Measurements from ENCODE around the gene IGF2BP2.

Gene IGF2BP2

GRCh38 chr3:185720326-185720725 is 104.5 kb downstream of the IGF2BP2 start:
- Histone ChIP-seq H3K9ac (ENCODE audit: low read length) (no peak overlapping the region), H3K4me3 (ENCODE audit: low read length) (no peak overlapping the region), H3K56ac (ENCODE audit: low read length) (no peak overlapping the region), H3K79me2 (ENCODE audit: control insufficient read depth, insufficient read depth, low read length) (peaks cover 71% of the 10 kb centered on the region), H3K79me1 (ENCODE audit: low read length) (peaks cover 53% of the 10 kb centered on the region), H3K18ac (ENCODE audit: low read length) (no peak overlapping the region), H3K23ac (ENCODE audit: low read length) (no peak overlapping the region), H3K4ac (ENCODE audit: low read depth, low read length) (no peak overlapping the region), H4K5ac (ENCODE audit: low read length) (no peak overlapping the region), H3K36me3 (ENCODE audit: control insufficient read depth, insufficient read depth, low read length) (no peaks in the 10 kb centered on the region), H2BK120ac (ENCODE audit: low read depth, low read length) (no peak overlapping the region), H2BK5ac (ENCODE audit: low read length) (no peak overlapping the region), H3K27me3 (ENCODE audit: insufficient read depth, low read length, poor library complexity) (no peaks in the 10 kb centered on the region), H3K4me1 (ENCODE audit: control insufficient read depth, low read depth, low read length) (peaks cover 12% of the 10 kb centered on the region), H3K27ac (ENCODE audit: low read depth, low read length) (no peak overlapping the region), H3K4me2 (ENCODE audit: low read length) (no peak overlapping the region), H2BK15ac (replicated peaks; ENCODE audit: low read depth) (no peak overlapping the region), H4K8ac (ENCODE audit: low read depth, low read length) (no peak overlapping the region), H2AK5ac (ENCODE audit: low read length) (no peak overlapping the region)
- DNase-seq: no peak
- no CpG with 5 or more reads among the region's 9 CpGs for WGBS (ENCODE audit: extremely low coverage, insufficient coverage, low lambda C conversion rate)

GRCh38 chr3:185718736-185719593 is 105.9 kb downstream of the IGF2BP2 start:
- Histone ChIP-seq H3K4me1 (ENCODE audit: control insufficient read depth, low read depth, low read length) (peaks cover 13% of the 10 kb centered on the region), H3K23ac (ENCODE audit: low read length) (peak overlapping the region; percentile 66), H3K4me3 (ENCODE audit: low read length) (no peak overlapping the region), H3K56ac (ENCODE audit: low read length) (no peak overlapping the region), H3K27ac (ENCODE audit: low read depth, low read length) (no peak overlapping the region), H2BK120ac (ENCODE audit: low read depth, low read length) (no peak overlapping the region), H4K8ac (ENCODE audit: low read depth, low read length) (no peak overlapping the region), H2AK5ac (ENCODE audit: low read length) (no peak overlapping the region), H2BK5ac (ENCODE audit: low read length) (no peak overlapping the region), H4K5ac (ENCODE audit: low read length) (no peak overlapping the region), H3K27me3 (ENCODE audit: insufficient read depth, low read length, poor library complexity) (no peaks in the 10 kb centered on the region), H3K79me1 (ENCODE audit: low read length) (peaks cover 47% of the 10 kb centered on the region), H3K9ac (ENCODE audit: low read length) (no peak overlapping the region), H2BK15ac (replicated peaks; ENCODE audit: low read depth) (no peak overlapping the region), H3K36me3 (ENCODE audit: control insufficient read depth, insufficient read depth, low read length) (no peaks in the 10 kb centered on the region), H3K4me2 (ENCODE audit: low read length) (no peak overlapping the region), H3K79me2 (ENCODE audit: control insufficient read depth, insufficient read depth, low read length) (peaks cover 69% of the 10 kb centered on the region), H3K4ac (ENCODE audit: low read depth, low read length) (no peak overlapping the region), H3K18ac (ENCODE audit: low read length) (no peak overlapping the region)
- no peak for DNase-seq
- no CpG with 5 or more reads among the region's 7 CpGs for WGBS (ENCODE audit: extremely low coverage, insufficient coverage, low lambda C conversion rate)

GRCh38 chr3:185717627-185718402 is 107.0 kb downstream of the IGF2BP2 start:
- no peak overlapping the region for H2BK120ac ChIP-seq (ENCODE audit: low read depth, low read length)
- H2BK15ac ChIP-seq (replicated peaks; ENCODE audit: low read depth): no peak overlapping the region
- H3K4me2 ChIP-seq (ENCODE audit: low read length): no peak overlapping the region
- no peak overlapping the region for H2AK5ac ChIP-seq (ENCODE audit: low read length)
- no peak overlapping the region for H3K9ac ChIP-seq (ENCODE audit: low read length)
- no peak overlapping the region for H3K4me3 ChIP-seq (ENCODE audit: low read length)
- no peak overlapping the region for H4K8ac ChIP-seq (ENCODE audit: low read depth, low read length)
- no peak overlapping the region for H3K56ac ChIP-seq (ENCODE audit: low read length)
- H3K79me2 ChIP-seq (ENCODE audit: control insufficient read depth, insufficient read depth, low read length): peaks cover 63% of the 10 kb centered on the region
- DNase-seq: no peak
- no peaks in the 10 kb centered on the region for H3K36me3 ChIP-seq (ENCODE audit: control insufficient read depth, insufficient read depth, low read length)
- H3K23ac ChIP-seq (ENCODE audit: low read length): no peak overlapping the region
- no peak overlapping the region for H3K18ac ChIP-seq (ENCODE audit: low read length)
- no peak overlapping the region for H3K4ac ChIP-seq (ENCODE audit: low read depth, low read length)
- peaks cover 40% of the 10 kb centered on the region for H3K79me1 ChIP-seq (ENCODE audit: low read length)
- H4K5ac ChIP-seq (ENCODE audit: low read length): no peak overlapping the region
- H2BK5ac ChIP-seq (ENCODE audit: low read length): no peak overlapping the region
- H3K4me1 ChIP-seq (ENCODE audit: control insufficient read depth, low read depth, low read length): peaks cover 13% of the 10 kb centered on the region
- H3K27me3 ChIP-seq (ENCODE audit: insufficient read depth, low read length, poor library complexity): no peaks in the 10 kb centered on the region
- no peak overlapping the region for H3K27ac ChIP-seq (ENCODE audit: low read depth, low read length)
- WGBS (ENCODE audit: extremely low coverage, insufficient coverage, low lambda C conversion rate): no CpG with 5 or more reads among the region's 9 CpGs

GRCh38 chr3:185717121-185717520 is 107.7 kb downstream of the IGF2BP2 start:
- DNase-seq: no peak
- peaks cover 13% of the 10 kb centered on the region for H3K4me1 ChIP-seq (ENCODE audit: control insufficient read depth, low read depth, low read length)
- no CpG with 5 or more reads among the region's 4 CpGs for WGBS (ENCODE audit: extremely low coverage, insufficient coverage, low lambda C conversion rate)

GRCh38 chr3:185716436-185717108 is 108.3 kb downstream of the IGF2BP2 start:
- H3K4me2 ChIP-seq (ENCODE audit: low read length): no peak overlapping the region
- H3K4ac ChIP-seq (ENCODE audit: low read depth, low read length): no peak overlapping the region
- no peak overlapping the region for H4K8ac ChIP-seq (ENCODE audit: low read depth, low read length)
- H3K9ac ChIP-seq (ENCODE audit: low read length): peak overlapping the region; percentile 38
- no peaks in the 10 kb centered on the region for H3K27me3 ChIP-seq (ENCODE audit: insufficient read depth, low read length, poor library complexity)
- peaks cover 17% of the 10 kb centered on the region for H3K4me1 ChIP-seq (ENCODE audit: control insufficient read depth, low read depth, low read length)
- peaks cover 40% of the 10 kb centered on the region for H3K79me1 ChIP-seq (ENCODE audit: low read length)
- H2BK120ac ChIP-seq (ENCODE audit: low read depth, low read length): no peak overlapping the region
- no peak overlapping the region for H3K27ac ChIP-seq (ENCODE audit: low read depth, low read length)
- peak overlapping the region; percentile 46 for H3K56ac ChIP-seq (ENCODE audit: low read length)
- no peak overlapping the region for H3K23ac ChIP-seq (ENCODE audit: low read length)
- H3K79me2 ChIP-seq (ENCODE audit: control insufficient read depth, insufficient read depth, low read length): peaks cover 64% of the 10 kb centered on the region
- H4K5ac ChIP-seq (ENCODE audit: low read length): no peak overlapping the region
- H2BK5ac ChIP-seq (ENCODE audit: low read length): no peak overlapping the region
- H2AK5ac ChIP-seq (ENCODE audit: low read length): no peak overlapping the region
- H2BK15ac ChIP-seq (replicated peaks; ENCODE audit: low read depth): no peak overlapping the region
- H3K4me3 ChIP-seq (ENCODE audit: low read length): no peak overlapping the region
- peak; percentile 63 for DNase-seq
- H3K36me3 ChIP-seq (ENCODE audit: control insufficient read depth, insufficient read depth, low read length): no peaks in the 10 kb centered on the region
- WGBS (ENCODE audit: extremely low coverage, insufficient coverage, low lambda C conversion rate): no CpG with 5 or more reads among the region's 8 CpGs
- H3K18ac ChIP-seq (ENCODE audit: low read length): no peak overlapping the region

More at GRCh38 chr3:185717121-185717520, 107.7 kb downstream of the IGF2BP2 start:
- Histone ChIP-seq H3K4me3 (ENCODE audit: low read length) (no peak overlapping the region), H3K18ac (ENCODE audit: low read length) (no peak overlapping the region), H3K36me3 (ENCODE audit: control insufficient read depth, insufficient read depth, low read length) (no peaks in the 10 kb centered on the region), H3K9ac (ENCODE audit: low read length) (no peak overlapping the region), H3K27me3 (ENCODE audit: insufficient read depth, low read length, poor library complexity) (no peaks in the 10 kb centered on the region), H2BK120ac (ENCODE audit: low read depth, low read length) (no peak overlapping the region), H3K23ac (ENCODE audit: low read length) (no peak overlapping the region), H2AK5ac (ENCODE audit: low read length) (no peak overlapping the region), H2BK5ac (ENCODE audit: low read length) (no peak overlapping the region), H3K4me2 (ENCODE audit: low read length) (no peak overlapping the region), H3K4ac (ENCODE audit: low read depth, low read length) (no peak overlapping the region), H3K27ac (ENCODE audit: low read depth, low read length) (no peak overlapping the region), H4K5ac (ENCODE audit: low read length) (no peak overlapping the region), H3K56ac (ENCODE audit: low read length) (no peak overlapping the region), H2BK15ac (replicated peaks; ENCODE audit: low read depth) (no peak overlapping the region), H3K79me2 (ENCODE audit: control insufficient read depth, insufficient read depth, low read length) (peaks cover 63% of the 10 kb centered on the region), H4K8ac (ENCODE audit: low read depth, low read length) (no peak overlapping the region), H3K79me1 (ENCODE audit: low read length) (peaks cover 39% of the 10 kb centered on the region)
